Measurements from ENCODE around the gene TNFRSF8.

DNA sequence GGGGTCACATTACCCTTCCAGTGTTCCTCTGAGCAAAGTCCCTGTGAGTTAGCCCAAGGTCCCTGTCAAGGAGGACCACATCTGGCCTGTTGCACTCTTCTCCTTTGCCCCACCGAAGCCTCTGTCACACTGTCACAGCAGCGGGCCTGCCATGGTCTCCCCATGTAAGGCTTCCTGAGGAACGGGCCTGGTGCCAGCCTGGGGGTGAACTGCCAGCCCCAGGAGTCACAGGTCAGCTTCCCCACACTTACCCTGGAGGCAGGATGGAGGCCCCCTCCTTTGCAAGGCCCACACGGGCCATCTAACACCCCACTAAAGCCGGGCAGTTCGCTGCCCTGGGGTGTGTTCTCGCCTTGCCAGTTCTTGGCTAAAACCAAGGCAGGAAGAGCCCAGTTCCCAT lies 117.8 kb downstream of the TNFRSF8 start:
- TF ChIP-seq, protein P1, sequence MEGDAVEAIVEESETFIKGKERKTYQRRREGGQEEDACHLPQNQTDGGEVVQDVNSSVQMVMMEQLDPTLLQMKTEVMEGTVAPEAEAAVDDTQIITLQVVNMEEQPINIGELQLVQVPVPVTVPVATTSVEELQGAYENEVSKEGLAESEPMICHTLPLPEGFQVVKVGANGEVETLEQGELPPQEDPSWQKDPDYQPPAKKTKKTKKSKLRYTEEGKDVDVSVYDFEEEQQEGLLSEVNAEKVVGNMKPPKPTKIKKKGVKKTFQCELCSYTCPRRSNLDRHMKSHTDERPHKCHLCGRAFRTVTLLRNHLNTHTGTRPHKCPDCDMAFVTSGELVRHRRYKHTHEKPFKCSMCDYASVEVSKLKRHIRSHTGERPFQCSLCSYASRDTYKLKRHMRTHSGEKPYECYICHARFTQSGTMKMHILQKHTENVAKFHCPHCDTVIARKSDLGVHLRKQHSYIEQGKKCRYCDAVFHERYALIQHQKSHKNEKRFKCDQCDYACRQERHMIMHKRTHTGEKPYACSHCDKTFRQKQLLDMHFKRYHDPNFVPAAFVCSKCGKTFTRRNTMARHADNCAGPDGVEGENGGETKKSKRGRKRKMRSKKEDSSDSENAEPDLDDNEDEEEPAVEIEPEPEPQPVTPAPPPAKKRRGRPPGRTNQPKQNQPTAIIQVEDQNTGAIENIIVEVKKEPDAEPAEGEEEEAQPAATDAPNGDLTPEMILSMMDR (conservative IDR thresholded peaks at IDR 0.05 in 1 of 2, IDR thresholded peaks at IDR 0.05 in 1 of 2; ENCODE audit: extremely low read depth in 1 of 2, insufficient read depth in 1 of 2, low read depth in 1 of 2, low read length in 2 of 2) = no peak
- TF ChIP-seq EZH2 (IDR thresholded peaks at IDR 0.05; ENCODE audit: borderline replicate concordance, low read length) = no peak

Data from mammary epithelial cell (primary cell).